Neural cell (in vitro differentiated cells): ENCODE data around the gene NEFH. TPM values are rescaled to one million over a fixed set of nuclear protein-coding genes. Genes with fewer than 3 reads are reported as not detected.

Experiments
- H2AFZ ChIP-seq: fragments of 200-600, 300-800 bp; sonication (generic), shearing (Covaris generic); 2 replicates; pipeline ENCODE4 v1.6.0; 2014; ENCODE audit warnings: low read depth, mild to moderate bottlenecking, antibody characterized with exemption, low read length, moderate library complexity
- H3F3A ChIP-seq: fragments of 200-600 bp; shearing (Covaris generic); 2 replicates; pipeline ENCODE4 v1.6.1; 2016; ENCODE audit warnings: mild to moderate bottlenecking, moderate library complexity, mixed read lengths, antibody characterized with exemption, low read length; ENCODE audit not compliant: insufficient read depth, poor library complexity, severe bottlenecking
- H3K27ac ChIP-seq: fragments of 200-600, 300-800 bp; sonication (generic), shearing (Covaris generic); 2 replicates; pipeline ENCODE4 v1.5.1; 2014; ENCODE audit warnings: mild to moderate bottlenecking, low read length, moderate library complexity
- H3K27me3 ChIP-seq: fragments of 300-800, 200-600 bp; sonication (generic), shearing (Covaris generic); 2 replicates; pipeline ENCODE4 v1.6.0; 2014; ENCODE audit warnings: mild to moderate bottlenecking, low read depth, low read length, moderate library complexity; ENCODE audit not compliant: insufficient read depth
- H3K36me3 ChIP-seq: fragments of 300-800, 200-600 bp; sonication (generic), shearing (Covaris generic); 2 replicates; pipeline ENCODE4 v1.5.1; 2014; ENCODE audit warnings: mild to moderate bottlenecking, antibody characterized with exemption, low read length, moderate library complexity; ENCODE audit not compliant: insufficient read depth
- H3K4me2 ChIP-seq: fragments of 300-800, 200-600 bp; sonication (generic), shearing (Covaris generic); 2 replicates; pipeline ENCODE4 v1.6.0; 2014; ENCODE audit warnings: mild to moderate bottlenecking, low read length
- H3K4me3 ChIP-seq: fragments of 300-800, 200-600 bp; sonication (generic), shearing (Covaris generic); 2 replicates; pipeline ENCODE4 v1.5.1; 2014; ENCODE audit warnings: mild to moderate bottlenecking, low read length, moderate library complexity
- H3K79me2 ChIP-seq: fragments of 200-600 bp; shearing (Covaris generic); replicated peaks from 2 replicates; pipeline ENCODE4 v1.6.0; 2014; ENCODE audit warnings: mild to moderate bottlenecking, low read length, moderate library complexity; ENCODE audit not compliant: insufficient read depth
- H3K9ac ChIP-seq: fragments of 300-800, 200-600 bp; sonication (generic), shearing (Covaris generic); 2 replicates; pipeline ENCODE4 v1.6.1; 2016; ENCODE audit warnings: mild to moderate bottlenecking, low read length, mixed read lengths
- H3K9me2 ChIP-seq: fragments of 200-600 bp; shearing (Covaris generic); 2 replicates; pipeline ENCODE4 v1.6.1; 2016; ENCODE audit warnings: mild to moderate bottlenecking, low read length, mixed read lengths; ENCODE audit not compliant: insufficient read depth
- H3K9me3 ChIP-seq: fragments of 200-600, 300-800 bp; sonication (generic), shearing (Covaris generic); 2 replicates; pipeline ENCODE4 v1.6.1; 2016; ENCODE audit warnings: mild to moderate bottlenecking, mixed run types, low read length, moderate library complexity, mixed read lengths
- H4K20me1 ChIP-seq: fragments of 200-600 bp; shearing (Covaris generic); 2 replicates; pipeline ENCODE4 v1.6.1; 2016; ENCODE audit warnings: mild to moderate bottlenecking, mixed run types; ENCODE audit not compliant: insufficient read depth
- EP300 ChIP-seq: fragments of 450-650 bp; conservative IDR thresholded peaks from 2 replicates; pipeline ENCODE4 v1.6.1; 2014; ENCODE audit warnings: antibody characterized with exemption, mild to moderate bottlenecking, moderate library complexity; ENCODE audit not compliant: poor library complexity, severe bottlenecking
- EZH2 ChIP-seq: fragments of 200-600, 300-800 bp; shearing (Covaris generic), sonication (generic); IDR thresholded peaks from 2 replicates; pipeline ENCODE4 v1.6.1; 2014; ENCODE audit warnings: antibody characterized with exemption, low read length, borderline replicate concordance, mild to moderate bottlenecking; ENCODE audit not compliant: insufficient read depth, poor library complexity, severe bottlenecking
- MXI1 ChIP-seq: fragments of 450-650 bp; conservative IDR thresholded peaks from 2 replicates; pipeline ENCODE4 v1.6.1; 2014; ENCODE audit warnings: antibody characterized with exemption, mild to moderate bottlenecking; ENCODE audit not compliant: poor library complexity, severe bottlenecking
- POLR2AphosphoS5 ChIP-seq: IDR thresholded peaks from 2 replicates; pipeline ENCODE4 v1.6.1; 2012
- RAD21 ChIP-seq: fragments of 450-650 bp; conservative IDR thresholded peaks from 2 replicates; pipeline ENCODE4 v1.6.1; 2014; ENCODE audit warnings: antibody characterized with exemption, mild to moderate bottlenecking, moderate library complexity
- SMC3 ChIP-seq: fragments of 450-650 bp; conservative IDR thresholded peaks from 2 replicates; pipeline ENCODE4 v1.6.1; 2014; ENCODE audit warnings: antibody characterized with exemption, mild to moderate bottlenecking, moderate library complexity; ENCODE audit not compliant: poor library complexity
- TAF1 ChIP-seq: IDR thresholded peaks from 2 replicates; pipeline ENCODE4 v1.6.1; 2012; ENCODE audit warnings: low read depth
- polyA plus RNA-seq: library from polyadenylated mRNA; depleted of rRNA; stranded (reverse); fragments of >200 nt; gene quantifications from 2 replicates; pipeline ENCODE4 v1.2.3, GENCODE V29; 2014
- TF ChIP-seq, protein P1 (sequence below): fragments of 450-650 bp; IDR thresholded peaks from 2 replicates; pipeline ENCODE4 v1.5.1; 2014; ENCODE audit warnings: antibody characterized with exemption, mild to moderate bottlenecking, moderate library complexity; ENCODE audit not compliant: poor library complexity, severe bottlenecking
- TF ChIP-seq, protein P2 (sequence below): IDR thresholded peaks from 2 replicates; pipeline ENCODE4 v1.6.1; 2012; ENCODE audit warnings: borderline replicate concordance

The NEFH gene
- polyA plus RNA-seq, 1 donor from 2014 or later, result 0.05 TPM

DNA sequence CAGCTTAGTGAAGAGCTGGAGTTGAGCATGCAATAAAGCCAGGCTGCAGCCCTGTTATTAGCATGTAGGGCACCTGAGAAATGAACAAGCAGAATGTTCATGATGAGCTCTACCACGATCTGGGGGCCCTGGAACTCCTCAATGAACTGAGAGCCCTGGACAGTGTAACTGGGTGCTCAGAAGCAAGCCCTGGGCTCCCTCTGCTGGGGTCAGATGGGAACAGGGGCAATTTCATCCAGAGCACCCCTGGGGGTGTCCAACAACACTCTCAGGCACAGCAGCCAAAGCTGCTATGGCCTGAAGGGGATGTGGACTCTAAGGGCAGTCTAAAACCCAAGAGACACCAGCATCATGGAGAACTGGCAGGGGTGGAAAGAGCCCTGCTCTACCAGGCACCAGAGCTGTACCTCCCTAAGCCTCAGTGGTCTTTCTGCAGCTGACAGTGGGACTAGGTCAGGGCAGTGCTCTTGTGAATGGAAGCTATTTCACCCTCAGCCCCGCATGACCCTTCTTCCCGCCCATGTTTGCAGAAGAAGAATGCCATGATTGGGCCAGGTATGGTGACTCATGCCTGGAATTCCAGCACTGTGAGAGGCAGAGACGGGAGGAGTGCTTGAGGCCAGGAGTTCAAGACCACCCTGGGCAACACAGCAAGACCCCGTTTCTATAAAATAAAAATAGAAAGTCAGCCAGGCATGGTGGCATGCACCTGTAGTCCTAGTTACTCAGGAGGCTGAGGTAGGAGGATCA lies 44.6 kb downstream of the NEFH start:
- no peak overlapping the region for H3K27ac ChIP-seq
- no peaks in the 10 kb centered on the region for H3K79me2 ChIP-seq
- no peak overlapping the region for H3K4me2 ChIP-seq
- H3K27me3 ChIP-seq, result no peaks in the 10 kb centered on the region
- no peaks in the 10 kb centered on the region for H3K9me2 ChIP-seq
- no peak overlapping the region for H3K4me3 ChIP-seq
- TF ChIP-seq EP300, result no peak
- TF ChIP-seq MXI1, result no peak
- TF ChIP-seq, protein P1, sequence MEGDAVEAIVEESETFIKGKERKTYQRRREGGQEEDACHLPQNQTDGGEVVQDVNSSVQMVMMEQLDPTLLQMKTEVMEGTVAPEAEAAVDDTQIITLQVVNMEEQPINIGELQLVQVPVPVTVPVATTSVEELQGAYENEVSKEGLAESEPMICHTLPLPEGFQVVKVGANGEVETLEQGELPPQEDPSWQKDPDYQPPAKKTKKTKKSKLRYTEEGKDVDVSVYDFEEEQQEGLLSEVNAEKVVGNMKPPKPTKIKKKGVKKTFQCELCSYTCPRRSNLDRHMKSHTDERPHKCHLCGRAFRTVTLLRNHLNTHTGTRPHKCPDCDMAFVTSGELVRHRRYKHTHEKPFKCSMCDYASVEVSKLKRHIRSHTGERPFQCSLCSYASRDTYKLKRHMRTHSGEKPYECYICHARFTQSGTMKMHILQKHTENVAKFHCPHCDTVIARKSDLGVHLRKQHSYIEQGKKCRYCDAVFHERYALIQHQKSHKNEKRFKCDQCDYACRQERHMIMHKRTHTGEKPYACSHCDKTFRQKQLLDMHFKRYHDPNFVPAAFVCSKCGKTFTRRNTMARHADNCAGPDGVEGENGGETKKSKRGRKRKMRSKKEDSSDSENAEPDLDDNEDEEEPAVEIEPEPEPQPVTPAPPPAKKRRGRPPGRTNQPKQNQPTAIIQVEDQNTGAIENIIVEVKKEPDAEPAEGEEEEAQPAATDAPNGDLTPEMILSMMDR, result no peak
- no peak for TF ChIP-seq EZH2
- TF ChIP-seq RAD21, result no peak
- TF ChIP-seq SMC3, result no peak
- no peak for TF ChIP-seq TAF1
- TF ChIP-seq, protein P2, sequence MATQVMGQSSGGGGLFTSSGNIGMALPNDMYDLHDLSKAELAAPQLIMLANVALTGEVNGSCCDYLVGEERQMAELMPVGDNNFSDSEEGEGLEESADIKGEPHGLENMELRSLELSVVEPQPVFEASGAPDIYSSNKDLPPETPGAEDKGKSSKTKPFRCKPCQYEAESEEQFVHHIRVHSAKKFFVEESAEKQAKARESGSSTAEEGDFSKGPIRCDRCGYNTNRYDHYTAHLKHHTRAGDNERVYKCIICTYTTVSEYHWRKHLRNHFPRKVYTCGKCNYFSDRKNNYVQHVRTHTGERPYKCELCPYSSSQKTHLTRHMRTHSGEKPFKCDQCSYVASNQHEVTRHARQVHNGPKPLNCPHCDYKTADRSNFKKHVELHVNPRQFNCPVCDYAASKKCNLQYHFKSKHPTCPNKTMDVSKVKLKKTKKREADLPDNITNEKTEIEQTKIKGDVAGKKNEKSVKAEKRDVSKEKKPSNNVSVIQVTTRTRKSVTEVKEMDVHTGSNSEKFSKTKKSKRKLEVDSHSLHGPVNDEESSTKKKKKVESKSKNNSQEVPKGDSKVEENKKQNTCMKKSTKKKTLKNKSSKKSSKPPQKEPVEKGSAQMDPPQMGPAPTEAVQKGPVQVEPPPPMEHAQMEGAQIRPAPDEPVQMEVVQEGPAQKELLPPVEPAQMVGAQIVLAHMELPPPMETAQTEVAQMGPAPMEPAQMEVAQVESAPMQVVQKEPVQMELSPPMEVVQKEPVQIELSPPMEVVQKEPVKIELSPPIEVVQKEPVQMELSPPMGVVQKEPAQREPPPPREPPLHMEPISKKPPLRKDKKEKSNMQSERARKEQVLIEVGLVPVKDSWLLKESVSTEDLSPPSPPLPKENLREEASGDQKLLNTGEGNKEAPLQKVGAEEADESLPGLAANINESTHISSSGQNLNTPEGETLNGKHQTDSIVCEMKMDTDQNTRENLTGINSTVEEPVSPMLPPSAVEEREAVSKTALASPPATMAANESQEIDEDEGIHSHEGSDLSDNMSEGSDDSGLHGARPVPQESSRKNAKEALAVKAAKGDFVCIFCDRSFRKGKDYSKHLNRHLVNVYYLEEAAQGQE, result no peak
- TF ChIP-seq POLR2AphosphoS5, result no peak
- no peaks in the 10 kb centered on the region for H4K20me1 ChIP-seq
- H3K9me3 ChIP-seq, result no peaks in the 10 kb centered on the region
- no peaks in the 10 kb centered on the region for H3F3A ChIP-seq
- no peak overlapping the region for H3K9ac ChIP-seq
- H2AFZ ChIP-seq, result no peak overlapping the region
- peaks cover 10% of the 10 kb centered on the region for H3K36me3 ChIP-seq

DNA sequence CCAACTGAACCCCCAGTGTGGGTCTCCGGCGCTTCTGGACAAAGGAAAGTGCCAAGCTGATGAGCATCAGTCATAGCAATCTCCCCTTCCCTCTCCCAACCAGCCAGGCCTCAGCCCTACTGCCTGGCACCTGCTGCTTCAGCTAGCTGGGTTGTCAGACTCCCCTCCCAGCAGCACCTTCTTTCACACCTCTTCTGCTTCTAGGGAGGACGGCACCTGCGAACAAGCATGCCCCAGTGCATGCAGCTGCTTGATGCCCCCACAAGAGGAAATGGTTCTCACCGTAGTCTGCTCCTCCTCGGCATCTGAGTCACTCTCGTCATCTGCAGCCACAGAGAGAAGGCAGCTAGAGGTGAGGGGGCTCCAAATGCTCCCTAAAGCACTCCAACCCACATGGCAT lies 48.1 kb downstream of the NEFH start:
- TF ChIP-seq EZH2 (no peak), POLR2AphosphoS5 (no peak), EP300 (no peak), RAD21 (no peak), MXI1 (no peak)
- TF ChIP-seq, protein P1, result no peak
- TF ChIP-seq, protein P2, result no peak
- no peaks in the 10 kb centered on the region for H3K79me2 ChIP-seq
- no peak overlapping the region for H3K27ac ChIP-seq
- H3K36me3 ChIP-seq, result peaks cover 14% of the 10 kb centered on the region
- H2AFZ ChIP-seq, result no peak overlapping the region
- no peak overlapping the region for H3K4me2 ChIP-seq
- no peak overlapping the region for H3K4me3 ChIP-seq
- H3K9ac ChIP-seq, result no peak overlapping the region
- H3K9me2 ChIP-seq, result no peaks in the 10 kb centered on the region
- no peaks in the 10 kb centered on the region for H4K20me1 ChIP-seq
- no peaks in the 10 kb centered on the region for H3K27me3 ChIP-seq
- no peaks in the 10 kb centered on the region for H3F3A ChIP-seq
- H3K9me3 ChIP-seq, result no peaks in the 10 kb centered on the region
